NCI-H526 treated with DMSO at 0.1 percent for 48 hours (cell line): Measurements from ENCODE around the gene FFAR3.
"Not testable (repeated sequence)": the region's sequence is repeated elsewhere in the genome, so short reads cannot be mapped to it uniquely, and the experiment has no call there.

ENCODE experiments used
- DNase-seq: peaks from one replicate; lab custom pipeline; 2025; lab: John Stamatoyannopoulos, UW

Gene FFAR3

GRCh38 chr19:35375505-35376307, 17.4 kb downstream of the FFAR3 start:
- no peak for DNase-seq

DNA sequence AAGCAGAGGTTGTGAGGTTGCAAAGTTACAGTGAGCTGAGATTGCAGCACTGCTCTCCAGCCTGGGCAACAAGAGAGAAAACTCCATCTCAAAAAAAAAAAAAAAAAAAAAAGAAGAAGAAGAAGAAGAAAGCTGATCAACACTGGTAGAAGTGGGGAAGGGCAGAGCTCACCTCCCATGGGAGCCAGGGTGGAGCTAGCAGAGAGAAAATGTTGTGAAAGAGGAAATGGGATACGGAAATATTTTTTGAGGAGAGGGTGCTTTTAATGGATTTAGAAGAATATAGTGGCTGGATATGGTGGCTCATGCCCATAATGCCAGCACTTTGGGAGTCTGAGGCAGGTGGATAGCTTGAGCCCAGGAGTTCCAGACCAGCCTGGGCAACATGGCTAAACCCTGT, 19.4 kb downstream of the FFAR3 start:
- DNase-seq = no peak

DNA sequence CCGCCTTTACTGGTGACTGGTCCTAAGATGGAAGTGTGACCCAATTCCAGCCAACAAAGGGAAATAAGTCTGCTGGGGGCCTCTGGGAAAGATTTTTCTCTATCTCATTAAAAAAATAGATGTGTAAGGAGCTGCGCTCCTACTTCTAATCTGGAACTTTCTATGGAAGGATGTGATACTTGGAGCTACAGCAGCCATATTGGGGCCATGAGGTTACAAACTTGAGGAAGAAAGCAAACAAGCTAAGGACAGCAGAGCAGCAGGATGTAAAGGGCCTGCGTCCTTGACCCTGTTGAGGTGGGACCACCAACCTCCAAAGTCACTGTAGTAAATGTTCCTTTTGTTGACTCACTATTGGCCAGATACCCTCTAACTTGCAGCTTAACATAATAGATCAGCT, 20.1 kb downstream of the FFAR3 start:
- DNase-seq = no peak

DNA sequence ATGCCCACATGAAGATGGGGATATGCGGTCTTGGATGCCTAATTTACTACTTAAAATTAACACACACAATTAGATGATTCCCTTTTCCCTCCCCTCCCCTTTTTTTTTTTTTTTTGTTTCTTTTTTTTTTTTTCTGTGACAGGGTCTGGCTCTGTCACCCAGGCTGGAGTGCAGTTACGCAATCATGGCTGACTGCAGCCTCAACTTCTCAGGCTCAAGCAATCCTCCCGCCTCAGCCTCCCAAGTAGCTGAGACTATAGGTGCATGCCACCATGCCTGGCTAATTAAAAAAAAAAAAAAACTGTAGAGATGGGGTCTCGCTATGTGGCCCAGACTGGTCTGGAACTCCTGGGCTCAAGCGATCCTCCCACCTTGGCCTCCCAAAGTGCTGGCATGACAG, 21.3 kb downstream of the FFAR3 start:
- not testable (repeated sequence) for DNase-seq

DNA sequence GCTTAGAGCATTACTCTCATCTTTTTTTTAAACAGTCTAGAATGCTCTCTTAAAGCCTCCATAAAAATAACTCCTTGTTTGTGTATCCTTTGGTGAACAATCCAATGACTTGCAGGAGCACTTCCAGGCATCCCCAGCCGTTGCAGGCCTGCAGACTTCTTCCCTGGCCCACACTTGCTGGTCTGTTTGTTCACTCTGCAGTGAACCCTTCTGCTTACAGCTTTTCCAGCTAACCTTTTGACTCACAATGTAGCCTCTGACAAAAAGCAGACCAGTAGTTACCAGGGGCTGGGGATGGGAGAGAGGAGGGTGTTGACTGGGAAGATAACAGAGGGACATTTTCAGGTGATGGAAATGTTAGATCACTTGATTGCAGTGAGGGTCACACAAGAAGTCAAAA, 21.7 kb downstream of the FFAR3 start:
- no peak for DNase-seq

GRCh38 chr19:35380450-35381124, 22.3 kb downstream of the FFAR3 start:
- DNase-seq = no peak

- DNase-seq = no peak
Observed at GRCh38 chr19:35381318-35381717, 23.1 kb downstream of the FFAR3 start.

- no peak for DNase-seq
Observed at GRCh38 chr19:35381926-35382325, 23.7 kb downstream of the FFAR3 start.

- DNase-seq = no peak
Observed at GRCh38 chr19:35383536-35383935, 25.3 kb downstream of the FFAR3 start.

- no peak for DNase-seq
Observed at GRCh38 chr19:35388277-35389054, 30.2 kb downstream of the FFAR3 start.

DNA sequence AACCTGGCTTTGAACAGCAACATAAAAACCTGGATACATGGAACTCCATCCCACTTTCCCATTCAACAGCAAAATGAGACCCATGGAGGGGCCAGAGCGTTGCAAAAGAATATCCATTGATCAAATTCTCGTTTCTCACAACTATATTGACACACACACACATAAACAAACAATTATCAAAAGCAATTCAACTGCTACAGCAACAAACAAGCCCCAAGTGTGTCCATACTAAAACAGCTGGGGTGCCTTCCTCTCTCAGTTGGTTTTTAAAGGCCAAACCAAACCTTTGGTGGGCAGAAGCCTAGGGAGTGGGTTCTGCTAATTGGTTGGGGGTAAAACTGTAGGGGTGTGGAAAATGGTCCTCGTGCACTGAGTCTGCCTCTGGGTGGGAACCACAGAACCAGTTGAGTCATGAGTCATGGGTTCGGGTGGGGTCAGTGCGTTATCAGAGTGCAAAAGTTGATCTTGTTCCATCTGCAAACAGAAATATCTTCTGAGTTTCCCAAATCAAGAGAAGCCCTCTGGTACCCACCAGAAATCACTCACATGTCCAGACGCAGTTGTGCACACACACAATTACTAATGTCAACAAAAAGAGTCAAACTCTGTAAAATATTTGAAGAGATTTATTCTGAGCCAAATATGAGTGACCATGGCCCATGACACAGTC, 31.1 kb downstream of the FFAR3 start:
- no peak for DNase-seq

GRCh38 chr19:35392742-35393715, 34.8 kb downstream of the FFAR3 start:
- DNase-seq = peak; percentile 56

DNA sequence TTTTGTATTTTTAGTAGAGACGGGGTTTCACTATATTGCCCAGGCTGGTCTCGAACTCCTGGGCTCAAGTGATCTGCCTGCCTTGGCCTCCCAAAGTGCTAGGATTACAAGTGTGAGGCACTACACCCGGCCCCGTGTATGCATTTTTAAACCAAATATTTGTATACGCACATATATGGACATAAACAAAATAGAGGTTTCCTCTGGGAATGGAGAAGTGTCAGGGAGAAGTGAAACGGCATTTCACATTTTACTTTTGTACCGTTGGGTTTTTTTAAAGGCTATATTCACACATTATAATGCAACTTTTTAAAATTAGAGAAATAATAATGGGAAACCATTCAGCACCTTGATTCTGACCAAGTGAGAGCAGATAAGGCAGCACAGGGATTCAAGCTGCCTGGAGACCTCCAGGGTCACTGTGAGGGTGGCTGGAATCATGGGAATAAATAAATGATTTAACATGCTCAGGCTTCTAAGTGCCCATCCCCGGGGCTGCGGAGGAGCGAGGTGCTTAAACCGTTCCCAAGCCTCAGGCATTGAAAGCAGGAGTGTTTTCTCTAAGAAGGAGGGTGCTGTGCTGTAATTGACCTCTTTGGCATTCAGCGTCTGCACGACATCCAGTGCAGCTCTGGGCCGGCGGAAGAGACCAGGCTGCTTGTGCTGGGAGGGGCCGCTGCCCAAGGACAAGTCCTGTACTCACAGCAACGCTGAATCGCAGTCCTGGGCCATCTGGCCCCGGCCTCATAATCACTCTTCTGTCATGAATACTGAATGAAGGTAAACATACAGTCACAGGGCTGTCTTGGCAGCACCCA, 37.3 kb downstream of the FFAR3 start:
- peak; percentile 38 for DNase-seq

DNA sequence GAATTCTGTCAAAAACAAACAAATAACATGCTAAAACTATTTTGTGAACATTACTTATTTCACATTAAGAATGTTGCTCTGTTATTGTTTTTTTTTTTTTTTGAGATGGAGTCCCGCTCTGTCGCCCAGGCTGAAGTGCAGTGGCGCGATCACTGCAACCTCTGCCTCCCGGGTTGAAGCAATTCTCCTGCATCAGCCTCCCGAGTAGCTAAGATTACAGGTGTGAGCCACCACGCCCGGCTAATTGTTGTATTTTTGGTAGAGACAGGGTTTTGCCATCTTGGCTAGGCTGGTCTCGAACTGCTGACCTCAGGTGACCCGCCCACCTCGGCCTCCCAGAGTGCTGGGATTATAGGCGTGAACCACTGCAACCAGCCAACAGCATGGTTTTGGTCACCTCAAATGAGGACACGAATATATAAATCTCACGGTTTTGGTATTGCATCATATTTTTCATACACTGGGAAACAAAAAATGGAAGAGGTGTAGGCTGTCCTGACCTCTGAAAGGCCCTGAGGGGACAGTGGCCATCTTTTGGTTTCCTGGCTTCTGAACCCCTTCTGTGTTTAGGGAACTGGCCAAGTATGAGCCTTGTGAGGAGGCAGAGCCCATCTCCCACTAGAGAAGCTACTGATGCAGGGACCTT, 38.1 kb downstream of the FFAR3 start:
- DNase-seq = no peak

DNA sequence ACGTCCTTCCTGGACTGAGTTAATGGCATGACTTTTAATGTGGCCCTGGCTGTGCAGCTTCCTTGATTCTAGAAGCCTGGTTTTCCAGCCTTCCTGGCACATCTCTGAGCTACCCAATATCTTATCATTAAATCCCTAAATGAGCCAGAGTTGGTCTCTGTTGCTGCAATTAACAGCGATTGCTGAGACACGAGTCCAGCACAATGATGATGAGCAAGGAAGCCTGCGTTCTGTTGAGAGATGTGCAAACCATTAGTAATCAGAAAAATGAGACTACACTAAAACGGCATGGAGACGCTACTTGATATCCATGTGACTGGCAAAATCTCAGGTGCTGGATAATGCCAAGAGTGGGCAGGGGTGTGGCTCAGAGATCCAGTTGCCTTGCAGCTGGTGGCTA, 38.8 kb downstream of the FFAR3 start:
- DNase-seq = no peak

- no peak for DNase-seq
Observed at GRCh38 chr19:35398570-35398969, 40.3 kb downstream of the FFAR3 start.

- DNase-seq = no peak
Observed at GRCh38 chr19:35399231-35399630, 41.0 kb downstream of the FFAR3 start.

- DNase-seq = no peak
Observed at GRCh38 chr19:35399948-35400772, 41.9 kb downstream of the FFAR3 start.

DNA sequence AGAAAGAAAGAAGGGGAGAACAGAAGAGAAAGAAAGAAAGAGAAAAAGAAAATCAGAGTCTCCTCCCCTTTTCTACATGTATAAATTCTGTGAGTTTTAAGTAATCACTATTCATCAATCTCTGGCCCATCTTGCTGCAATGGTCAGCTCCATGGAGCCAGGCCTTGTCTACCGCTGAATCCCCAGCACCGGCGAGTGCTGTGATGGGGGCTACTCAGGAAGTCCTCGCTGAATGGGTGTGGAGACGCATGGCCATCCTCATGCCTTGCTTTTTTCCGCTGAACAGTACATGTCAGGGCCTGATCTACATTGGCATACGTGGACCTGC, 42.5 kb downstream of the FFAR3 start:
- no peak for DNase-seq
